Esophagus squamous epithelium (tissue), 4 donors: ENCODE measurements around the gene DNAAF3.

Experiments used
- CTCF ChIP-seq, 6 experiments: fragments of 450-650 bp in 4 of 6; fragments of 200-600 bp in 2 of 6; sonication (generic) in 2 of 6; IDR thresholded peaks; one replicate each; pipeline ENCODE4 v1.5.1; 2016 to 2019; ENCODE audit warnings: antibody characterized with exemption in 6 of 6, mild to moderate bottlenecking in 4 of 6, moderate library complexity in 4 of 6
- POLR2A ChIP-seq, 4 donors: fragments of 450-650 bp; IDR thresholded peaks; one replicate each; pipeline ENCODE4 v1.6.1; 2017; ENCODE audit warnings: antibody characterized with exemption in 4 of 4, mild to moderate bottlenecking in 4 of 4, moderate library complexity in 3 of 4

DNA sequence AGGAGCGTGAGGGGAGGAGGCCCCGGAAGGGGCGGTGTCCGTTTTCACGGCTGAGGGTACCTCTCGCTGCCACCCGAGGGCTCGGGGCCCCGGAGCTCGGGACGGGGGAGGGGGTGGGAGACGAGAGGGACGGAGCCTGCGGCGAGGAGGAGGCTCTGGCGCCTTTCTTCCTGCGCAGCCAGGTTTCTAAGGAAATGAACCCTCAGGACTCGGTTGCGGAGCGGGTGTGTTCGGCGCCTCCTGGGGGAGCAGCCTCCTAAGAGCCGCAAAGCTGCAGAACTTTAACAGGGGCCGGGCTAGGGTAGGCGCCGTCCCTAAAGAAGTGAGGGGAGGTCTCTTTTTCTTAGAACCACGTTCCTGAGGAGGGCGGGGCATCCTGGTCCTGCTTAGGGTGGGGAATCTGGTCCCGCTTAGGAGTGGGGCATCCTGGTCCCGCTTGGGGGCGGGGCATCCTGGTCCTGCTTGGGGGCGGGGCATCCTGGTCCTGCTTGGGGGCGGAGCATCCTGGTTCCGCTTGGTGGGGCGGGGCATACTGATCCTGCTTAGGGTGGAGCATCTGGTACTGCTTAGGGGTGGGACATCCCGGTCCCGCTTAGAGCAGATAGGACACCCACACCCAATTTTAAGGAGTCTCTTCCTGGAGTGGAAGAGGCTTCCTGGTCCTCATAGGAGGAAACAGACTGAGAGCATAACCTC, 7.4 kb upstream of the DNAAF3 start:
- TF ChIP-seq POLR2A (IDR thresholded peaks at IDR 0.05) (no peak), CTCF (IDR thresholded peaks at IDR 0.05) (no peak)
